ENCODE results near the gene NLRC4. TPM values are rescaled to one million over a fixed set of nuclear protein-coding genes. Genes with fewer than 3 reads are reported as not detected.
"Not testable (repeated sequence)": the region's sequence is repeated elsewhere in the genome, so short reads cannot be mapped to it uniquely, and the experiment has no call there.

The NLRC4 gene
- polyA plus RNA-seq, 3 donors = 0.90 to 1.1 (median 0.92) TPM

- no peak for DNase-seq (ENCODE audit: extremely low read depth in 1 of 11, low read depth in 9 of 11, low spot score in 4 of 11)
Measured at GRCh38 chr2:32250290-32250689, 14.4 kb downstream of the NLRC4 start.

- DNase-seq (ENCODE audit: extremely low read depth in 1 of 11, low read depth in 9 of 11, low spot score in 4 of 11) = no peak
Measured at GRCh38 chr2:32249731-32250236, 14.9 kb downstream of the NLRC4 start.

GRCh38 chr2:32248299-32248698, 16.4 kb downstream of the NLRC4 start:
- no peak for DNase-seq (ENCODE audit: extremely low read depth in 1 of 11, low read depth in 9 of 11, low spot score in 4 of 11)

- DNase-seq (ENCODE audit: extremely low read depth in 1 of 11, low read depth in 9 of 11, low spot score in 4 of 11) = no peak
Measured at GRCh38 chr2:32246911-32247310, 17.8 kb downstream of the NLRC4 start.

GRCh38 chr2:32242331-32242730, 22.4 kb downstream of the NLRC4 start:
- no peak for DNase-seq (ENCODE audit: extremely low read depth in 1 of 11, low read depth in 9 of 11, low spot score in 4 of 11)

GRCh38 chr2:32237996-32238395, 26.7 kb downstream of the NLRC4 start:
- DNase-seq (ENCODE audit: extremely low read depth in 1 of 11, low read depth in 9 of 11, low spot score in 4 of 11) = no peak

GRCh38 chr2:32237488-32237887, 27.2 kb downstream of the NLRC4 start:
- DNase-seq (ENCODE audit: extremely low read depth in 1 of 11, low read depth in 9 of 11, low spot score in 4 of 11) = no peak

- no peak for DNase-seq (ENCODE audit: extremely low read depth in 1 of 11, low read depth in 9 of 11, low spot score in 4 of 11)
Measured at GRCh38 chr2:32235315-32235714, 29.4 kb downstream of the NLRC4 start.

GRCh38 chr2:32231959-32232358, 32.7 kb downstream of the NLRC4 start:
- DNase-seq (ENCODE audit: extremely low read depth in 1 of 11, low read depth in 9 of 11, low spot score in 4 of 11) = no peak

- DNase-seq (ENCODE audit: extremely low read depth in 1 of 11, low read depth in 9 of 11, low spot score in 4 of 11) = no peak
Measured at GRCh38 chr2:32229635-32230034, 35.1 kb downstream of the NLRC4 start.

GRCh38 chr2:32228181-32228580, 36.5 kb downstream of the NLRC4 start:
- no peak for DNase-seq (ENCODE audit: extremely low read depth in 1 of 11, low read depth in 9 of 11, low spot score in 4 of 11)

- no peak for DNase-seq (ENCODE audit: extremely low read depth in 1 of 11, low read depth in 9 of 11, low spot score in 4 of 11)
Measured at GRCh38 chr2:32227492-32227891, 37.2 kb downstream of the NLRC4 start.

- no peak for DNase-seq (ENCODE audit: extremely low read depth in 1 of 11, low read depth in 9 of 11, low spot score in 4 of 11)
Measured at GRCh38 chr2:32222966-32223365, 41.7 kb downstream of the NLRC4 start.

GRCh38 chr2:32220445-32220844, 44.2 kb downstream of the NLRC4 start:
- DNase-seq (ENCODE audit: extremely low read depth in 1 of 11, low read depth in 9 of 11, low spot score in 4 of 11) = no peak

- DNase-seq (ENCODE audit: extremely low read depth in 1 of 11, low read depth in 9 of 11, low spot score in 4 of 11) = no peak
Measured at GRCh38 chr2:32212295-32212694, 52.4 kb downstream of the NLRC4 start.

GRCh38 chr2:32210767-32211408, 53.8 kb downstream of the NLRC4 start:
- DNase-seq (ENCODE audit: extremely low read depth in 1 of 11, low read depth in 9 of 11, low spot score in 4 of 11) = no peak

GRCh38 chr2:32203428-32203827, 61.3 kb downstream of the NLRC4 start:
- DNase-seq (ENCODE audit: extremely low read depth in 1 of 11, low read depth in 9 of 11, low spot score in 4 of 11) = not testable (repeated sequence)

- no peak for DNase-seq (ENCODE audit: extremely low read depth in 1 of 11, low read depth in 9 of 11, low spot score in 4 of 11)
Measured at GRCh38 chr2:32200814-32201213, 63.9 kb downstream of the NLRC4 start.

GRCh38 chr2:32192418-32192817, 72.3 kb downstream of the NLRC4 start:
- no peak for DNase-seq (ENCODE audit: extremely low read depth in 1 of 11, low read depth in 9 of 11, low spot score in 4 of 11)

- no peak for DNase-seq (ENCODE audit: extremely low read depth in 1 of 11, low read depth in 9 of 11, low spot score in 4 of 11)
Measured at GRCh38 chr2:32189011-32189410, 75.7 kb downstream of the NLRC4 start.

GRCh38 chr2:32182667-32183066, 82.0 kb downstream of the NLRC4 start:
- no peak for DNase-seq (ENCODE audit: extremely low read depth in 1 of 11, low read depth in 9 of 11, low spot score in 4 of 11)

Data from renal cortex interstitium (tissue), 11 donors.